ENCODE measurements around the gene NRCAM.

- no peak for TF ChIP-seq GPN1 (CRISPR knock-in tag; IDR thresholded peaks at IDR 0.05; ENCODE audit: borderline replicate concordance)
- no peak for TF ChIP-seq ELF1 (CRISPR knock-in tag; IDR thresholded peaks at IDR 0.05)
- no peak for TF ChIP-seq REL (CRISPR knock-in tag; conservative IDR thresholded peaks at IDR 0.05)
- no peak for TF ChIP-seq MEIS1 (CRISPR knock-in tag; IDR thresholded peaks at IDR 0.05; ENCODE audit: borderline replicate concordance)
- TF ChIP-seq PATZ1 (CRISPR knock-in tag; IDR thresholded peaks at IDR 0.05), result no peak
- TF ChIP-seq ZBTB14 (CRISPR knock-in tag; IDR thresholded peaks at IDR 0.05), result no peak
- TF ChIP-seq CTCF (CRISPR knock-in tag; IDR thresholded peaks at IDR 0.05), result no peak
- TF ChIP-seq STAT6 (CRISPR knock-in tag; IDR thresholded peaks at IDR 0.05; ENCODE audit: borderline replicate concordance), result no peak
These were observed 260.2 kb downstream of the NRCAM start for GRCh38 chr7:108196004-108196403.

Data from HepG2 (cell line).